ENCODE data around the gene DAGLA. TPM values are rescaled to one million over a fixed set of nuclear protein-coding genes. Genes with fewer than 3 reads are reported as not detected.
"Not testable (repeated sequence)": the region's sequence is repeated elsewhere in the genome, so short reads cannot be mapped to it uniquely, and the experiment has no call there.

DAGLA gene
- total RNA-seq, 1 experiment from 2014 or later: 10.1 TPM

- H3K27ac ChIP-seq: no peak overlapping the region
- ChIA-PET POLR2A (ENCODE audit: unreplicated experiment) (no interaction called here), CTCF (no interaction called here)
These were observed 22.5 kb upstream of the DAGLA start for GRCh38 chr11:61657566-61658290.

GRCh38 chr11:61659413-61660196 is 20.6 kb upstream of the DAGLA start:
- Histone ChIP-seq H3K79me2 (ENCODE audit: low read depth) (no peaks in the 10 kb centered on the region), H3K27me3 (ENCODE audit: insufficient read depth, low read depth) (peaks cover 6% of the 10 kb centered on the region; the same call in 1 of the 2 replicates), H4K20me1 (ENCODE audit: insufficient read depth) (no peaks in the 10 kb centered on the region), H3K9me2 (ENCODE audit: insufficient read depth) (no peaks in the 10 kb centered on the region; the same call in 1 of the 2 replicates), H3K36me3 (ENCODE audit: low read depth) (no peaks in the 10 kb centered on the region), H3K4me2 (no peak overlapping the region), H3K4me1 (replicated peaks; ENCODE audit: insufficient read depth) (no peaks in the 10 kb centered on the region), H3K9me3 (ENCODE audit: insufficient read depth, low read depth) (no peaks in the 10 kb centered on the region), H3K27ac (no peak overlapping the region), H3K4me3 (no peak overlapping the region), H2AFZ (no peak overlapping the region), H3F3A (ENCODE audit: insufficient read depth, low read depth) (0 out of 2 replicates have a peak, but pooled peaks cover 6% of the 10 kb centered on the region)
- no peak for DNase-seq
- BruUV-seq (replicated peaks): no TSS peak
- intact Hi-C loops (cut with micrococcal nuclease; ENCODE audit: unreplicated experiment): no loop called here
- ChIA-PET CTCF (no interaction called here), POLR2A (ENCODE audit: unreplicated experiment) (interaction anchor here (0.7 kb wide), 1 partner anchor 11 kb away, joined by 3 read pairs; no protein-coding TSS in a partner anchor)
- TF ChIP-seq CTCF (conservative IDR thresholded peaks at IDR 0.05) (peak; percentile 51; the same call in 1 of the 2 replicates), EZH2 (IDR thresholded peaks at IDR 0.05; ENCODE audit: low read depth) (no peak)

More at GRCh38 chr11:61657566-61658290, 22.5 kb upstream of the DAGLA start:
- H4K20me1 ChIP-seq (ENCODE audit: insufficient read depth): no peaks in the 10 kb centered on the region
- H3K9me3 ChIP-seq (ENCODE audit: insufficient read depth, low read depth): no peaks in the 10 kb centered on the region
- no peaks in the 10 kb centered on the region for H3K4me1 ChIP-seq (replicated peaks; ENCODE audit: insufficient read depth)
- H3K4me2 ChIP-seq: no peak overlapping the region
- no peak overlapping the region for H3K4me3 ChIP-seq
- intact Hi-C loops (cut with micrococcal nuclease; ENCODE audit: unreplicated experiment): loop anchor here (2.0 kb wide), 1 partner anchor 73 kb away; no protein-coding TSS in a partner anchor
- no peak for TF ChIP-seq CTCF (conservative IDR thresholded peaks at IDR 0.05)
- TF ChIP-seq EZH2 (IDR thresholded peaks at IDR 0.05; ENCODE audit: low read depth): no peak
- H3K36me3 ChIP-seq (ENCODE audit: low read depth): no peaks in the 10 kb centered on the region
- H2AFZ ChIP-seq: no peak overlapping the region
- DNase-seq: peak; percentile 47 to 59
- peaks cover 18% of the 10 kb centered on the region; the same call in 1 of the 2 replicates for H3K27me3 ChIP-seq (ENCODE audit: insufficient read depth, low read depth)
- 0 out of 2 replicates have a peak, but pooled peaks cover 6% of the 10 kb centered on the region for H3F3A ChIP-seq (ENCODE audit: insufficient read depth, low read depth)
- no peaks in the 10 kb centered on the region; the same call in 1 of the 2 replicates for H3K9me2 ChIP-seq (ENCODE audit: insufficient read depth)
- BruUV-seq (replicated peaks): no TSS peak
- no peaks in the 10 kb centered on the region for H3K79me2 ChIP-seq (ENCODE audit: low read depth)

- H3K9me3 ChIP-seq (ENCODE audit: insufficient read depth, low read depth); POLR2A ChIA-PET (ENCODE audit: unreplicated experiment); H3K4me2 ChIP-seq; DNase-seq; BruUV-seq (replicated peaks); intact Hi-C loops (cut with micrococcal nuclease; ENCODE audit: unreplicated experiment); H3K9me2 ChIP-seq (ENCODE audit: insufficient read depth); H3K27me3 ChIP-seq (ENCODE audit: insufficient read depth, low read depth); H3F3A ChIP-seq (ENCODE audit: insufficient read depth, low read depth); H3K4me3 ChIP-seq; H4K20me1 ChIP-seq (ENCODE audit: insufficient read depth); H3K27ac ChIP-seq; H3K36me3 ChIP-seq (ENCODE audit: low read depth); H2AFZ ChIP-seq; H3K4me1 ChIP-seq (replicated peaks; ENCODE audit: insufficient read depth); H3K79me2 ChIP-seq (ENCODE audit: low read depth): not testable (repeated sequence)
- CTCF ChIA-PET: interaction anchor here (0.7 kb wide), 1 partner anchor 73 kb away, joined by 5 read pairs; no protein-coding TSS in a partner anchor
These were observed 19.2 kb upstream of the DAGLA start for GRCh38 chr11:61660997-61661396.

Data from PC-9 (cell line).